ENCODE data around the gene EDEM1.
"Not testable (repeated sequence)": the region's sequence is repeated elsewhere in the genome, so short reads cannot be mapped to it uniquely, and the experiment has no call there.

EDEM1 gene

DNA sequence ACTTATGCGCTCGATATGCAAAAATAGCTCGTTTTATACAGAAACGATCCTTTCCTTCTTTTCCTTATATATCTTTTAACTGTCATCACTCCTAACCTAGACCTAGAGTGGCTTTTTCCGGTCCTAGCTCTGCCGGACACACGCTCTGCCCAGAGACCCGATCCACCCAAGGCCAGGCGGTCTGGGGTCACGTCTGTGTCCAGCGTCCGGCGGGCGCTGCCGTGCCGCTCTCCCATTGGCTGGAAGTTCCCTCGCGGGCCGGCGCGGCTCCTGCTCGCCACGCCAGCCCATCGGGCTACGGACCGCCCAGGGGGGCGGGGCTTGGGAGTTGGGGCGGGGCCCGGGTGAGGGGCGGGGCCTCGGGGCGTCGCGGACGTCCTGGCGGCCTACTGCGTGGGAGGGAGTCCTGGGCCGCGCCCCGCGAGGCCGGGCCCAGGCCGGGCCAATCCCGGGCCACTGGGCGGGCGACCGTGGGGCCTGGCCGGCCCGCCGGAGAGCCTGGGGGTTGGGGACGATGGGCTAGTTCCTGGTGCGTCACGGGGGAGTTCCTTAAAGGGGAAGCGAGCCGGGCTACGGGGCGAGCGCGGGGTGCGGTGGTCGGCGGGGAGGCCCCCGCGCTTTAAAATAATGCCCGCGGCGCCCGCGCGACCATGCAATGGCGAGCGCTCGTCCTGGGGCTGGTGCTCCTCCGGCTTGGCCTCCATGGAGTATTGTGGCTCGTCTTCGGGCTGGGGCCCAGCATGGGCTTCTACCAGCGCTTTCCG, at the start of gene EDEM1:
Gene EDEM1 (plus strand): TSS at position 552 of the 764 bp plus-strand sequence. CDS start 99 bp downstream, at position 651.
- peak; percentile 99 for DNase-seq (ENCODE audit: low spot score)

DNA sequence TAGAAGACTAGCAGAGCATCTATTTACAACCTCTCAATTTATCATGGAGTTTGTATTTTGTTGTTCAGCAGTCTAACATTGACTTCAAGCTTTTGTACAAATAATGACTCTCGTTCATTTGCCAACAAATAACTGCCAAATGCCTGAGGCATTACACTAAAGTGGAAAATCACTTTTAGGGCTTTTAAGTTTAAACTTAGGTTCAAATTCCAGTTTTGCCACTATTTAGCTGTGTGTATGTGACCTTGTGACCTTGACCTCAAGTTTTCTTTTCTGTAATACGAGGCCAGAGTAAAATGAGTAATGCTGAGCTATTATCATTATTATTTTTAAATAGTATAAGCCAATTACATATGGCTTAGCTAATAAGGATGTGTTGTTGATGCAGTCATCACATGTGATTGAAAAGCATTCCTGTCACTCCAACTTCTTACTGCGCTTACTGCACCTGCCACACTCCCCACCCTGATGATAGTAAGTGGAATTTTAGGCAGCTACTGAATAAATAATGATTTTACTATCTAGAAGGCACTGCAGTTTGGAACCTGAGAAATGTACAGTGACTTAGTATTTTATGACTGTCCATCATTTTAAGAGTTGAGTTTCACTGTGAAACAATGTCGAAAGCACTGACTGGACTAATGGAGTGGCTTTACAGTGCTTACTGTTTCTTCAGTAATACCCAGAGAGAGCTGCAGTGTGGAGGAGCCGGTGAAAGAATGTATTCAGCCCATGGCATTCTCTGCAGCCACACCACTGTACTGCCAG, 49.1 kb upstream of the EDEM1 start:
- no peak for DNase-seq (ENCODE audit: low spot score)

DNA sequence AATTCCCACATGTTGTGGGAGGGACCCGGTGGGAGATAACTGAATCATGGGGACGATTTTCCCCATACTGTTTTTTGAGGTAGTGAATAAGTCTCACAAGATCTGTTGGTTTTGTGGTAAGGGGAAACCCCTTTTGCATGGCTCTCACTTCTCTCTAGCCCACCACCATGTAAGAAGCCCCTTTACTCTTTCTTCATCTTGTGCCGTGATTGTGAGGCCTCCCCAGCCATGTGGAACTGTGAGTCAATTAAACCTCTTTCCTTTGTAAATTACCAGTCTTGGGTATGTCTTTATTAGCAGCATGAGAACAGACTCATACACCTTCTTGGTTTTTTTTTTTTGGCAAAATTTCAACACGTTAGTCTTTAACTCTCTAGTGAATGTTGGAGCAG, 47.3 kb upstream of the EDEM1 start:
- DNase-seq (ENCODE audit: low spot score) = no peak

DNA sequence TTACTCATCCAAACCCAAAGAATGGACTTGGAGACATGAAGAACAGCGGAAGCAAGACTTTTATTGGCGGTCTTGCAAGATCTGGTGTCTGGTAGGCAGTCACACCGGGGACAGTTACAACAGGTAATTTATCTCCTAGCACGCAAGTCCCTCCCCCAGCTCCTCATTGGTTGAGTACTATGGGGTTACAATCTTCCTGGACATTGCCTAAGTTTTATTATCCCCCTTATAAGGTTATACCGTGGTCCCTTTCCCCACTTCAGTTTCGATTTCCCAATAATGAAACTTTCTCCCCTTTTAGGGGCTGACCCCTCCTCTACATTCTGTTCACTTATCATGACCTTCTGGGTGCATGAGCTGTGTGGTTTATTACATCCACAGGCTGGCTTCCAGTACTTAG, 46.7 kb upstream of the EDEM1 start:
- DNase-seq (ENCODE audit: low spot score) = no peak

DNA sequence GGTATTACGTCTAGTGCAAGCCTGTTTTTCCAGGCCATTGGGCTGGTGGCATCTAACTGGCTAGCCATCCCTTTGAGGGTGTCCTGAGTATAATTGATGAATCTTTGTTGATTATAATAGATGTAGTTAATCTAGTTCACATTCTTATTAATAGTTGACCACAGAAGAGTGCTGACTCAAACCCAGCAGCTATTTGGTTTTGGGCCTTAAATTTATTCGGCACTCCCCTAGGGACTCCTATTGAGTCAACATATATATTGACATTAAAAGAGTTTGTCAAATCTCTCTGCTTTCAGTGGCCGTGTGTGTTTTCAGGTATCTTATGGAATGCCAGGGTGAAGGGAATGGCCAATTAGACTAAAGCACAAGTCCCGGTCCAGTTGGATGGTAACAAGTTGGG, 45.7 kb upstream of the EDEM1 start:
- no peak for DNase-seq (ENCODE audit: low spot score)

DNA sequence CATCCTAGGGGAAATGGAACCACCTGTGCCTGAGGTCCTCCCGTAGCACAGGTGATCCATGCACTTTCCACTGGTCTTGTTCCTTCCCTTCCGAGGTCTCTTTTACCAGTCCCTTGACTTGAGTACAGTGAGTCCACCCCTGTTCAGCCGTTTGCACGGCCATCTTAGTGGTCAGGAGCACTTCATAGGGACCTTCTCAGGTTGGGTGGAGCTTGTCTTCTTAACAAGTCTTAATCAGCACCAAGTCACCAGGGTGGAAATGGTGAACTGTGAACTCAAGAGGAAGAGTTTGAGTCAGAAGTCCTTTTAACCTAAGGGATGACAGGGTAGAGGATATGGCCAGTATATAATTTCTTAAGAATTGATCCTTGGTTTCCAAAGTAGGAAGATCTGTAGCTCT, 44.0 kb upstream of the EDEM1 start:
- no peak for DNase-seq (ENCODE audit: low spot score)

DNA sequence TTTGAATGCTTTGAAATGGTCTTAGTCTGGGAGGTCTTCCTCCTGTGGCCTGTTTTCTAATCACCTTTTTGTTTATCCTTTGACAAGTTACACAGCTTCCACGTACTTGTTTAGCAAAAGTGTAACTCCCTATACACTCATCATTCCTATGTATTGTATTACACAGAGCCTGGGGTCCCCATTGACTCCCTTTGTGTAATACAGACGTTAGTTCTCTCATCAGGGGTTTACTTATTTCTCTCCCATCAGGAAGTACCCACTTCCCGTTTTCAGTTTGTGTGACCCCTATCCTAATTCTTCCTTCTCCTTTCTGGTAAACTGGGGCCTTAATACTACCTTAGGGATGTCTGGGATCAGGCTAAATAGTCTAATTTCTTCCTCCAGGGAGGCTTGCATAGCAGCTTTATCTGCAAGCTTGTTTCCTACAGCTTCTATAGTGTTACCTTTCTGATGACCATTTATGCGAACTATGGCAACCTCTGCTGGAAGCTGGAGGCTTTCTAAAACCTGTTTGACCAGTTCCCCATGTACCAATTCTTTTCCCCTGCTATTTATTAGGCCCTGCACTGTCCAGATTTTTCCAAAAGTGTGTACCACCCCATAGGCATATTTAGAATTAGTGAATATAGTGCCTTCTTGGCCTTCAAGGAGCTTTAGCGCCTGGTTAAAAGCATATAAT, 43.1 kb upstream of the EDEM1 start:
- DNase-seq (ENCODE audit: low spot score) = no peak

DNA sequence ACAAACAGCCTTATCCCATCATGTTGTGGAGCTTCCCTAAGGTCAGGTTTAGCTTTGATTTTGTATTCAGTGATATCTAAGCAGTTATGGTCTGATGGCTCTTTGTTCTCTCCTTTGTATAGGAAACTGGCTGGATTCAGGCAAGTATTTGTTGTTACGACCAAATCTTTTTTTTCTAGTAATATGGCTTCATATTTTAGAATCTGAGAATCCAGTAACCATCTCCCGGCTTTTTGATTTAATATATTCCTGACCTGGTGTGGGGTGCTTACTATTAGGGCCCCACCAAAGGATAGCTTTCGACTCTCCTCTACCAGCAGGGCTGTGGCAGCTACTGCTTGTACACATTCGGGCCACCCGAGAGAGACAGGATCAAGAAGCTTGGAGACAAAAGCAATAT, 42.4 kb upstream of the EDEM1 start:
- no peak for DNase-seq (ENCODE audit: low spot score)

DNA sequence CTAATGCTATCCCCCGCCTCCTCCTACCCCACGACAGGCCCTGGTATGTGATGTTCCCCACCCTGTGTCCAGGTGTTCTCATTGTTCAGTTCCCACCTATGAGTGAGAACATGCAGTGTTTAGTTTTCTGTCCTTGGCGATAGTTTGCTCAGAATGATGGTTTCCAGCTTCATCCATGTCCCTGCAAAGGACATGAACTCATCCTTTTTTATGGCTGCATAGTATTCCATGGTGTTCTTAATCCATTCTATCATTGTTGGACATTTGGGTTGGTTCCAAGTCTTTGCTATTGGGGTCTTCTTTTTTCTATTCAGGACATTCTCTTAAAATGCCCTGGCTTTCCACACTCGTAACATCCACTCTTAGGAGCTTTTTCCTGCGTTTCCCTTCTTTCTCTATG, 40.4 kb upstream of the EDEM1 start:
- not testable (repeated sequence) for DNase-seq (ENCODE audit: low spot score)

DNA sequence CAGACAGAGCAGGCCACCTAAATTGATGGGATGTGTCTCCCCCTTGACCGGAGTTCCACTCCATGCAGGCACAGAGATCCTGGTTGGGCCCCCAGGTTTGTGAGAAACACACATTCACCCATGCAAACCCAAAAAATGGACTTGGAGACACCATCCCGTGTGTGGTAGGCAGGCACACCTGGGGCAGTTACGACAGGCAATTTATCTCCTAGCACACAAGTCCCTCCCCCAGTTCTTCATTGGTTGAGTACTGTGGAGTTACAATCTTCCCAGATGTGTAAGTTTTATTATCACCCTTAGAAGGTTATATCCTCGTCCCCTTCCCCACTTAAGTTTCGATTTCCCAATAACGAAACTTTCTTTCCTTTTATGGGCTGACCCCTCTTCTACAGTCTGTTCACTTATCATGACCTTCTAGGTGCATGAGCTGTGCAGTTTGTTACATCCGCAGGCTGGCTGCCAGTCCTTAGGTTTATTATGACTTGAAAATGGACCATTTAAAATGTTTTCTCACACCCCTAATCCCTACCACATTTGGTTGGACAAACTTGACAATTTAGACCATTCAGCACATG, 38.1 kb upstream of the EDEM1 start:
- no peak for DNase-seq (ENCODE audit: low spot score)

DNA sequence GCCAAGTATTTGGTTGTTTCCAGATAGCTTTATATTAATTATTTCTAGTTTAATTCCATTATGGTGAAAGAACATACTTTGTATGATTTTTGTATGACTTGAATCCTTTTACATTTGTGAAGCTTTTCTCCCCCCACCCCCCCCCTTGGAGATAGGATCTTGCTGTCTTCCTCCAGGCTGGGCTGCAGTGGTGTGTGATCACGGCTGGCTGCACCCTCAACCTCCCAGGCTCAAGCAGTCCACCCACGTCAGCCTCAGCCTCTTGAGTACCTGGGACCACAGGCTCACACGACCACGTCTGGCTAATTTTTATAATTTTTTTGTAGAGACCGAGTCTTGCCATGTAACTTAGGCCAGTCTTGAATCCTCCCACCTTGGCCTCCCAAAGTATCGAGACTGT, 35.9 kb upstream of the EDEM1 start:
- no peak for DNase-seq (ENCODE audit: low spot score)

DNA sequence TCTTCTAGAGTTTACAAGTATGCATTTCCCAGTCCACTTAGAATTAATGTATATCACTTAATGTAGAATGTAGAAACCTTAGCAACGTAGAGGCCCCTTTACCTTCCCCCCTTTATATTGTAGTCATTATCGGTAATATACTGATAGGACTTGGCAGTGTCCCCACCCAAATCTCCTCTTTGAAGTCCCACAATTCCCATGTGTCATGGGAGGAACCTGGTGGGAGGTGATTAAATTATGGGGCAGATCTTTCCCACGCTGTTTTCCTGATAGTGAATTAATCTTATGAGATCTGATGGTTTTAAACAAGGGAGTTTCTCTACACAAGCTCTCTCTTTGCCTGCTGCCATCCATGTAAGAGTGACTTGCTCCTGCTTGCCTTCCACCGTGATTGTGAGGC, 34.4 kb upstream of the EDEM1 start:
- DNase-seq (ENCODE audit: low spot score) = no peak

DNA sequence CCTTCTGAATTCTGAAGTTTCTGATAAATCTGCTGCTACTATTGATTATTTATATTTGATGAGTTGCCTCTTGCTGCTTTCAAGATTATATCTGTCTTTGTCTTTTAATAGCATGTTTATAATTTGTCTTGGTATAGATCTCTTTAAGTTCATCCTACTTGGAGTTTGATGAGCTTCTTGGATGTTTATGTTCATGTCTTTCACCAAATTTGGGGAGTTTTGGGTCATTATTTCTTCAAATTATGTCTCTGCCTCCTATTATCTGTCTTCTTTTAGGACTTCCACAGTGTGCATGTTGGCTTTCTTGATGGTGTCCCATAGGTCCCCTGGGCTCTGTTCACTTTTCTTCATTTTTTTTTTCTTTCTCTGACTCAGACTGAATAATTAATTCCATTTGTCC, 32.3 kb upstream of the EDEM1 start:
- no peak for DNase-seq (ENCODE audit: low spot score)

DNA sequence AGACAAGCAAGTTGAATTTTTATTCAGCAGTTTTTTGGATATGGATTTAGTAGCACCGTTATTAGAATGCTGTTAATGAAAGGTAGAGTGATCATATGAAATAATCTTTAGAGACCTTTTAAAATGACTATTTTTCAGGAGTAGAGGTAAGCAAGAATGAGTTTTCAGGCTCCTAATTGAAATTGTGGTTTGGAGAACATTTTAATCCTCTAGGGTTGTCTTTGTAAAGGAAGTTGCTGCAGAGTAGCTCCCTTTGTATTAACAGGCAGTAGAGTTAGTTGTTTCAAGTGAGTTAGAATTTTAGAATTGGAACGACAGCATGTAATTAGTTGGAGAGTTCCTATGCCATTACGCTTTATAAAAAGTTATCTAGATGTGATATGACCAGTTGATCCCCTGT, 27.2 kb upstream of the EDEM1 start:
- DNase-seq (ENCODE audit: low spot score) = no peak

DNA sequence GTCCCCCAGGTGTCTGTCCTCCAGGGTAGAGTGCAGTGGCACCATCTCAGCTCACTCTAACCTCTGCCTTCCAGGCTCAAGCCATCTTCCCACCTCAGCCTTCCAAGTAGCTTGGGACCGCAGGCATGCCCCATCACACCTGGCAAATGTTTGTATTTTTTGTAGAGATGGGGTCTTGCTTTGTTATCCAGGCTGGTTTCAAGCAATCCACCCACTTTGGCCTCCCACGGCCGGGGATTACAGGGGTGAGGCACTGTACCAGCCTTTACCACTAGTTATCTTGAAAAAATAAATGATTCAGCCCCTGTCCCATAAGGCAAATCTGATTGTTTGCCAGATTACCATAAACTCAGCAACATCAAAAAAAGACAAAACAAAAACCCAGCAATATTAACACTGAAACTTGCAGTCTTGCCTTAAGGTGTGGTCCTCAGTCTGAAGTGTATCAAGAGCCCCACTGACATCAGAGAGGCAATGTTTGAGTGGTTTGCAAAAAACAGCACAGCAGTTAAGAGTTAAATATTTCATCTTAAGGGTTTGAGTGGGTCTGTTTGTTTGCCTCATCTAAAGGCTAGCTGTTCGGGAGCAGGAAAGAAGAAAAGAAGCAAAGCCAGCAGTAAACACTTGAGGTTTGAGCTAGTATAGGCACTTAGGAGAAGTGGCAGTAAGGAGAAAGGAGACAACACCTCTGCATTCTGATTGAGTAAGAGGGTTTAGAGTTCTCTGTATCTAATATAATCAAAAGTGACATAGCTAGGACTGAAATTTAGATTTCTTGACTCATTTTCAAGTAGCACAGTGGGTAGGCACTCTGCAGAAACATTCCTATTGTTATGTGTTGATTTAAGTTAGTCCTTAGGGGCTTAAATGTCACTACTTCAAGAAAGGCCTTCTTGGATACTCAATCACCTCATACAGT, 26.3 kb upstream of the EDEM1 start:
- no peak for DNase-seq (ENCODE audit: low spot score)

DNA sequence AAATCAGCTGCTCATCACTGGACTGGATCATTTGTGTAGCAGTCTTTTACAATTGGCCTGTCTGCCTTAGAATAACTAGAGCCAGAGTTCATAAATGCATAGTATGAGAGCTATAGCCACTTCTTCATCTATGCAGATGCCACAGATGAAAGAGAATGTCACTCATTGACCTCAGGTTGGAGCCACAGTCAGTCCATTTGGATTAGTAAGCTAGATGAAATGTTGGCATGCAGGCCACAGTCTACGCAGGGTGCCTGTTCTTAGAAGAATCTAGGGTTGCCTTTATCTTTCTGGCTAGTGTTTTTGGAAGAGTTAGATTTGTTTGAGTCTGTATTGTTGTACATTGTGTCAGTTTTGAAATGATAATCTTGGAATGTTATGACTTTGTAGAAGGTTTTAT, 25.4 kb upstream of the EDEM1 start:
- no peak for DNase-seq (ENCODE audit: low spot score)

DNA sequence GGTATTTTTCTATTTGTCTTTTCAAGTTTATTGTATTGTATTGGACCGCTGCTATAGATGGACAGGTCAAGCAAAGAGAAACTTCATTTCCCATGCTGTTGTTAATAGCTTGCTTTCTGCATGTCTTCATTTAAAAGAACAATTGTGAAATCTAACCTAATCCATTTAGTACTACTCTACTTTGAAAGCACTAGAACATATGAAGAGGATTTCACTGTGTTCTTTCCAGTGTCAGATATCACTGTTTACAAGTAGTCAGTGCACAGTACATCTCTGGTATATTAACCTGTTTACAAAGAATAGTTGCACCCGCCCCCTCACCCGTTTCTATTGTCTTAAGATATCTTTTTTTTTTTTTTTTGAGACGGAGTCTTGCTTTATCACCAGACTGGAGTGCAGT, 21.8 kb upstream of the EDEM1 start:
- no peak for DNase-seq (ENCODE audit: low spot score)

DNA sequence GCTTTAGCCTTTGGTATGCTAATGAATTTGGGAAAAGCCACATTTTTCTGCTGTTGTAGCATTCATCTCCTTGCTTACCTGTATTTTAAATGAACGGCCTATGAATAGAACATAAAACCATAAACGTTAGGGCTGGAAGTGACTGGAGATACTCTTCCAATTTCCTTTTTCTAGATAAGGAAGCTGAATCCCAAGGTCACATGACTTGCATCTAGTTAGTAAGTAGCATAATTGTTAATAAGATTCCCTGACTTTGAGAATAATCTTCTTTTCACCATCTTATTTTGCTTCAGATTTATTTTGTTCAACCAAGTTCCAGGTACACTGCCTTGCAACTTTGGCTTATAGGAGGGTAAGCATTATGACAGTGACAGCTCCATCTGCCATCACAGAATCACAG, 20.7 kb upstream of the EDEM1 start:
- no peak for DNase-seq (ENCODE audit: low spot score)

DNA sequence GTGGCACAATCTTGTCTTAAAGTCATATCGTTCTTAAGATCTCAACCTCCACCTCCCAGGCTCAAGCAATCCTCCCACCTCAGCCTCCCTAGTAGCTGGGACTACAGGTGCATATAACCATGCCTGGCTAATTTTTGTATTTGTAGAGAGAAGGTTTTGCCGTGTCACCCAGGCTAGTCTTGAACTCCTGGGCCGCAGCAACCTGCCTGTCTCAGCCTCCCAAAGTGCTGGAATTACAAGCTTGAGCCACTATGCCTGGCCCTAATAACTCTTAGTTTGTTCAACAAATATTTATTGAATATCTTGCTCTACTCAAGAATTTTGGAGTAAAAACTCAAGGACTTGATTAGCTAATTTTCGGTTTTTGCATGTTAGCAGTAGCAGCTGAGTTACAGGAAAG, 19.4 kb upstream of the EDEM1 start:
- DNase-seq (ENCODE audit: low spot score) = no peak

DNA sequence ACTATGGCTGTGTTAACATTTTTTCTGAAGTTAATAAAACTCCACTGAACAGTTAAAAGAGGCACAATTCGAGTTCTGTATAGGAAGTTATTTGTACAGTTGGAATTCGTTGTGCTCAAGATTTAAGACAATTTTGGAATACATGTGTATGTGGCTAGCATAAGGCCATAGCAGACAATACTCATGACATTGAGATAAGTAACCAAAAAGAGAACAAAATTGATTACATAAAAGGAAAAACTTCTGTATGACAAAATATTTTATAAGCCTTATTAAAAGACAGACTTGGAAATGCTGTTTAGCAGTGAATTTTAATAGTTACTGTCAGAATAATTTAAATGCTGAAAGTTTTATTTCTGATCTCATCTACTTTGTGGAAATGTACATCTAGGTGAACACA, 17.7 kb upstream of the EDEM1 start:
- DNase-seq (ENCODE audit: low spot score) = no peak

DNA sequence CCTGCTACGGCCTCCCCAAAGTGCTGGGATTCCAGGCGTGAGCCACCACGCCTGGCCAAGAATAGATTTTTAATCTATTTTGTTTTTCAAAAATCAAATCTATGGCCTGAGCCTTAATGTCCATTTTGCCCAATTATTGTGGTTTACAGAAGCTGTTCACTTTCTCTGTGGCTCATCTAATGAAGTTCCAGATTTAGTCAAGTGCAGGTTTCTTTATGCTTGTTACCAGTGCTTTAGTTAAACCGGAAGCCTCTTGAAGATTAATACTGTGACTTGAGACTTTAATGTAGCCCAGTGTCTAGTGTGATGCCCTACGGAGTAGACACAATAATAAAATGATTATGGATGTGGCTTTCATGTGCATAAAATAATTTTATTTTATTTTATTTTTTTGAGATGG, 16.5 kb upstream of the EDEM1 start:
- DNase-seq (ENCODE audit: low spot score) = no peak

DNA sequence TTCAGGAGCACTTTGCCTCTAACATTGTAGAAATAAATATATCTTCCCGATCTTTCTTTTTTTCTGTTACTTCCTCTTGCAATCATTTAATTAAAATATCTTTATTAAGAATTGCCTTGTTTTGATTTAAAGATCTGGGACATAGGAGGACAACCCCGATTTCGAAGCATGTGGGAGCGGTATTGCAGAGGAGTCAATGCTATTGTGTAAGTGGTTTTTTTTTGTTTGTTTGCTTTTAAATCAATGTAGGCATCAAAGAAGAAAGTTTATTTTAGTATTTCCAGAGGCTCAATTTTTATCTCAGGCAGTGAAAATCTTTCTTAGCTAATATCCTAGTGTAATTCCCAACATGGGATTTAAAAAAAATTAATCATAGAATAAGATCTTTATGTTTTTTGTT, 15.5 kb upstream of the EDEM1 start:
- DNase-seq (ENCODE audit: low spot score) = no peak

Measured in HuH-7 (cell line).